HG03432 (cell line): Measurements from ENCODE around the gene GOLM1.
"Not testable (repeated sequence)": the region's sequence is repeated elsewhere in the genome, so short reads cannot be mapped to it uniquely, and the experiment has no call there.

ENCODE experiments used
- ATAC-seq: cut with Tn5 transposase; IDR thresholded peaks from one replicate; pipeline ENCODE4 v1.9.1; 2021; ENCODE audit warnings: mild to moderate bottlenecking, moderate library complexity; ENCODE audit not compliant: unreplicated experiment

Gene GOLM1

DNA sequence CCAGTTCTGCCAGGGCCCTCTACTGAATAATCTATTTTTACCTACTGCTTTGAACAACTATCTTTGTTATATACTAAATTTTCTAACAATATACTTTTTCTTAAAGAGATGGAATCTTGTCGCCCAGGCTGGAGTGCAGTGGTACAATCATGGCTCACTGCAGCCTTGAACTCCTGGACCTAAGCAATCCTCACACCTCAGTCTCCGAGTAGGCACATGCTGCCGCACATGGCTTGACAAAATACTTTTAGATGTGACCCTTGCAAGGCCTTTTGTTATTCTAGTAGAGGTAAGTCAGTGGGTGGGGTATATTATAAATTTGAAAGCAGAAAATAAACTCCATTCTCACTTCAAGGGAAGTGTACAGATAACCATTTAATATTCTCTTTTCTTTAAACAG is 7.9 kb downstream of the GOLM1 start:
- ATAC-seq = no peak

DNA sequence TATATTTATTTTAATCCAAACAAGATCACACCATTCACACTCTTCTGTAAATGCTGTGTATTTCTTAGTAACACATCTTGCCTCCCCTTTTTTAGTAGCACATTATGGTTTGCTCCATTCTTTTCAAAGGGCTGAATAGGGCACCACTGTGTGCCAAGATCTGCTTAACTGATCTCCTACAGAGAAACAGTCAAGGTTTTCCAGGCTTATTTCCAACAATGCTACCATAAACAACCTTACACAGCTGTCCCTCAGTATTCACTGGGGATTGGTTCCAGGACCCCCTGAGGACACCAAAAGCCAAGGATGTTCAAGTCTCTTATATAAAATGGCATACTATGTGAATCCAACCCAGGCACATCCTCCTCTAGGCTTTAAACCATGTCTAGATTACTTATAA is 16.5 kb downstream of the GOLM1 start:
- no peak for ATAC-seq

GRCh38 chr9:86079865-86080469 is 19.4 kb downstream of the GOLM1 start:
- no peak for ATAC-seq

- ATAC-seq = no peak
Measured at GRCh38 chr9:86079421-86079831, 19.9 kb downstream of the GOLM1 start.

DNA sequence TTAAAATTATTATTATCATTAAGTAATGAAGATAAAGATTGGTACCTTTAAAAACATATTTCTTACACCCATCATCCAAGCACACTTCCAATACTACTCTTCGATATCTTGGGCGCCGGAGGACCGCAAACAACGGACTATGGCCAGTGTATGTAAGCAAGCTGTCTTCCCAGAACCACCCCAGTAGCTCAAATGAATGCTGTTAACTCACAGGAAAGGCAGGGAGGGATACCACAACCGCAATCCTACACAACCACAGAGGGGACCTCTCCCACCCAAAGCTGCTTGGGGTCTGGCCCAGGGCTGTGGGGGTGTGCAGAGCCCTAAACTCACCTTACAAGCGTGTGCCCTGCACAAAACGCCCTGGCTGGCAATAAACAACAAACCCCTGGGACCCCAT is 20.6 kb downstream of the GOLM1 start:
- no peak for ATAC-seq

- no peak for ATAC-seq
Measured at GRCh38 chr9:86077276-86077675, 22.1 kb downstream of the GOLM1 start.

GRCh38 chr9:86075132-86076109 is 23.9 kb downstream of the GOLM1 start:
- no peak for ATAC-seq

DNA sequence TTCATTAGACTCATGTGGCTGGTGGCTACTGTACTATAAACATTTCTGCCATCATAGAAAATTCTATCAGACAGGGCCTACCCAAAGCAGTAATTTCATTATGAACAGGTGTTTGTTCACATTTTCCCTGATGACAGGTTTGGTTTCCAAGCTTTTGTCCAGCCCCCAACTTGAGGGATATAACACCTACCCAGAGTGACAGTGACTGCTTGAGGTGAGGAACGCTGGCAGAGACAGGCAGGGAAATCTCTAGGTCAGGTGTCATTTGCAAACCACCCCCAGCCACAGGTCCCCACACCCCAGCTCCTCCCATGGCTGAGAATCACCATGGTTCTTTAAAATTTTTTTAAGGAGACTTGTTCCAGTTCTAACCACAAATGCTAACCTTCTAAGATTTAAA is 25.5 kb downstream of the GOLM1 start:
- no peak for ATAC-seq

DNA sequence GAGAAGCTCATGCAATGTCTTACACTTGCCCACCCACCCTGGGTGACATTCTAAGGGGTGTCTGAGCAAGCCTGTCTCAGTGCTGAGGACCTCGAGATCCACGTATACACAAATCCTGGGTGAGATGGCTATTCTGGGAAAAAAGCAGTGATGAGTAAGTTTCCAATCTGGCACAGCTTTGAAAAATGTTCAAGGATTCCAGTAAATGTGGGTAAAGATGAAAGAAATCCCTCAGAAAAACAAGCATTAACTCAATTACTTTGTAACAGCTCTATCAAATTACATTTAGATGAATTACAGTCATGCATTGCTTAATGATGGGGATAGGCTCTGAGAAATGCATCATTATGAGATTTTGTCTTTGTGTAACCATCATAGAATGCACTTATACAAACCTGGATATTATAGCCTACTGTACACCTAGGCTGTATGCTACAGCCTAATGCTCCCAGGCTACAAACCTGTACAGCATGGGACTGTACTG is 26.9 kb downstream of the GOLM1 start:
- no peak for ATAC-seq

- ATAC-seq = no peak
Measured at GRCh38 chr9:86069206-86069869, 30.0 kb downstream of the GOLM1 start.

- no peak for ATAC-seq
Measured at GRCh38 chr9:86064220-86064619, 35.1 kb downstream of the GOLM1 start.

DNA sequence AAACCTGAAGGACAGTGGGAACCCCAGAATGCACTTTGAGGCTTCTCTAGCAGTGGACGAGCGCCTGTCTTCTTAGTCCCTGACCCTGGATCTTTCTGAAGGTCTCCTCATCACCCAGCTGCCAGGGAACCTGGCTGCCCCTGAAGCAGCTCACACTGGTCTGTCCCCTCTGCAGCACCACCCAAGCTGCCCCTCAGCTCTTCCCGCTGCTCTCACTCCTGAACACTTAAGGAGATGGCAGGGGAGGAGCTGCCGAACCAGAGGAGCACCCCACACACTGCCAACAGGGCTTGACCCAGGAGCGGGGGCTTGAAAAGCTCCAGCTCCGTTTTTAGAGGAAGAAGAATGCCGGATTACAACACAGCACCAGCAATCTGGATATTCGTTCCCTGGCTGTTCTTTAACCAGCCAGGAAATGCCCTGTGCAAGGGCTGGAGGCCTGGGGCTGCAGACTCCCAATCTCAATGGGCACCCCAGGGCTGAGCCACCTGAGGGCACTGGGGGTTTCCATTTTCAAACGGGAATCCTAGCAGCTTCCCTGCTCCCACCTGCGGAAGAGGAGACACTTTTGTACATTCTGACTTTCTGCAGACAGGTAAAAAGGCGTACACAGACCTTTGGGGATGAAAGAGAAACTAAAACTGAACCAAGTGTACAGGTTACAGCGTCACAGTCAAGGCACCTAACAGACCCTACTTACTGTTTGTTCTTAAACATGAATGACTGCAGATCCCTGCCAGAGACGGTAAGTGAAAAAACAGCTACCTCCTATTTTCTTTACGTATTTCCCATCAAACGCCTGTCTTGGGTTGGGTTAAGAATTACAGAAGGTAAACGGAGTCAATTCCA is 36.3 kb downstream of the GOLM1 start:
- ATAC-seq = peak; percentile 55

DNA sequence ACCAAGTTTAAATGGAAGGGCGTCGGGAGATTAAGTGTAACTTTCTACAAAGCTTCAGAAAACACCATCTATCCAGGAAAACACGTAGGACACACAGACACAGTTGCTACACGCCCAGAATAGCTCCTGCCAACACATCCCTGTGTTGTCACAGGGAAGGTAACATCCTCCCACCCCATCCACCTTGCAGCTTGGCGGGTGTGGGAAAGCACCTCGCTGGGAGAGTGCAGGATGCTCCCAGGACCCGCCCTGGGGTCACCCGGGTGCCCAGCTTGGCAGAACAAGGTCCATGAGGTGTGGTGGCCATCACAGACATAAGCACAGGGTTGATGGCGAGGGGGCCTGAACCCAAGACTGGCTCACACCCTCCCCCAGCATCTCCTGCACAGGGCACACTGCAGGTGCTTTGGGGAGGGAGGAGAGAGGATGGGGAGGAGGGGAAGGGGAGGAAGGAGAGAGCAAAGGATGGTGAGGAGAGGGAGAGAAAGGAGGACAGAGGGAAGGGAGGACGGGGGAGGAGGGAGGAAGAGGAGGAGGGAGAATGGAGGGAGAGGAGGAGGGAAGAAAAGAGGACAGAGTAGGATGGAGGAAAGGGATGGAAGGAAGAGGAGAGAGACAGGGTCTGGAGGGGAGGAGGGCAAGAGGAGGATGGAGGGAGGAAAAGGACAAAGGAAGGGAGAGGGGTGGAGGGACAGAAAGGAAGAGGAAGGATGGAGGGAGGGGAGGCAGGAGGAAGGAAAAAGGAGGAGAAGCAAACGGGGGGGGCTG is 37.2 kb downstream of the GOLM1 start:
- no peak for ATAC-seq

GRCh38 chr9:86057491-86057890 is 41.9 kb downstream of the GOLM1 start:
- no peak for ATAC-seq

DNA sequence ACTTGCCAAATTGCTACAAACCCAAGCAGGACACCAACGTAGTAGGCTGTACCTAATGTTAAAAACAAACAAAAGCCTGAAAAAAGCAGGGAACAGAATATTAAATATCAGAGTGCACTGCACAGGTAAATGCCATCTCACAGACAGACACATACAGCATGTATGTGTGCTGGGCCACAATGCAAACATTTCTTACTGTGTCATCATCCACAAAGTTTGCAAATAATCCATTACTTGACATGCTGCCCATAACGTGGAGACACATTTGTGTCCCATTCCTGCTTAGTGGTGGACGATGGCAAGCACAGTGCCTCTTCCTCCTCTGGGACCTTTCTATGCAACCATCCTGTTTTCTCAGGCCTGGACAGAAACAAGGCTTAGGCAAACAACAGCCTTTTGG is 44.7 kb downstream of the GOLM1 start:
- ATAC-seq = no peak

- ATAC-seq = no peak
Measured at GRCh38 chr9:86052556-86053468, 46.5 kb downstream of the GOLM1 start.

DNA sequence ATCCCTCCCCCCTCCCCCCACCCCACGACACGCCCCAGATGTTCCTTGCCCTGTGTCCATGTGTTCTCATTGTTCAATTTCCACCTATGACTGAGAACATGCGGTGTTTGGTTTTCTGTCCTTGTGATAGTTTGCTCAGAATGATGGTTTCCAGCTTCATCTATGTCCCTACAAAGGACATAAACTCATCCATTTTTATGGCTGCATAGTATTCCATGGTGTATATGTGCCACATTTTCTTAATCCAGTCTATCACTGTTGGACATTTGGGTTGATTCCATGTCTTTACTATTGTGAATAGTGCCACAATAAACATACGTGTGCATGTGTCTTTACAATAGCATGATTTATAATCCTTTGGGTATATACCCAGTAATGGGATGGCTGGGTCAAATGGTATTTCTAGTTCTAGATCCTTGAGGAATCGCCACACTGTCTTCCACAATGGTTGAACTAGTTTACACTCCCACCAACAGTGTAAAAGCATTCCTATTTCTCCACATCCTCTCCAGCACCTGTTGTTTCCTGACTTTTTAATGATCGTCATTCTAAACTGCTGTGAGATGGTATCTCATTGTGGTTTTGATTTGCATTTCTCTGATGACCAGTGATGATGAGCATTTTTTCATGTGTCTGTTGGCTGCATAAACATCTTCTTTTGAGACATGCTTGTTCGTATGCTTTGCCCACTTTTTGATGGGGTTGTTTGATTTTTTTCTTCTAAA is 51.2 kb downstream of the GOLM1 start:
- ATAC-seq = not testable (repeated sequence)

GRCh38 chr9:86047361-86047760 is 52.0 kb downstream of the GOLM1 start:
- no peak for ATAC-seq
